ENCODE measurements around the gene S100A14. TPM values are rescaled to one million over a fixed set of nuclear protein-coding genes. Genes with fewer than 3 reads are reported as not detected.

Gene S100A14
- total and polyA plus RNA-seq, 2 of the 13 experiments (the other 11 are each of a cell fraction or from before 2014, with no cell fraction given): 1.4 to 7.7 TPM

GRCh38 chr1:153566414-153567371, 49.4 kb downstream of the S100A14 start (continued):
- TF ChIP-seq, protein P1, sequence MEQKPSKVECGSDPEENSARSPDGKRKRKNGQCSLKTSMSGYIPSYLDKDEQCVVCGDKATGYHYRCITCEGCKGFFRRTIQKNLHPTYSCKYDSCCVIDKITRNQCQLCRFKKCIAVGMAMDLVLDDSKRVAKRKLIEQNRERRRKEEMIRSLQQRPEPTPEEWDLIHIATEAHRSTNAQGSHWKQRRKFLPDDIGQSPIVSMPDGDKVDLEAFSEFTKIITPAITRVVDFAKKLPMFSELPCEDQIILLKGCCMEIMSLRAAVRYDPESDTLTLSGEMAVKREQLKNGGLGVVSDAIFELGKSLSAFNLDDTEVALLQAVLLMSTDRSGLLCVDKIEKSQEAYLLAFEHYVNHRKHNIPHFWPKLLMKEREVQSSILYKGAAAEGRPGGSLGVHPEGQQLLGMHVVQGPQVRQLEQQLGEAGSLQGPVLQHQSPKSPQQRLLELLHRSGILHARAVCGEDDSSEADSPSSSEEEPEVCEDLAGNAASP (CRISPR knock-in tag; IDR thresholded peaks at IDR 0.05; ENCODE audit: borderline replicate concordance): peak; percentile 57; the same call in 1 of the 2 replicates
- TF ChIP-seq DMAP1 (CRISPR knock-in tag; IDR thresholded peaks at IDR 0.05) (peak; percentile 50; the same call in 1 of the 2 replicates), TFAP4 (IDR thresholded peaks at IDR 0.05; ENCODE audit: borderline replicate concordance, low read depth) (peak; percentile 94), SAFB2 (CRISPR knock-in tag; IDR thresholded peaks at IDR 0.05; ENCODE audit: borderline replicate concordance, low read depth) (no peak), SOX5 (CRISPR knock-in tag; IDR thresholded peaks at IDR 0.05; ENCODE audit: borderline replicate concordance) (peak; percentile 48; the same call in 1 of the 2 replicates), RBFOX2 (IDR thresholded peaks at IDR 0.05; ENCODE audit: low read depth, low read length) (no peak), ZMYM2 (CRISPR knock-in tag; IDR thresholded peaks at IDR 0.05) (no peak), KDM6A (CRISPR knock-in tag; IDR thresholded peaks at IDR 0.05; ENCODE audit: low read depth) (peak; percentile 46; the same call in 1 of the 2 replicates), HIVEP1 (CRISPR knock-in tag; IDR thresholded peaks at IDR 0.05) (no peak), RARA (CRISPR knock-in tag; IDR thresholded peaks at IDR 0.05) (peak; percentile 68), ARHGAP35 (CRISPR knock-in tag; IDR thresholded peaks at IDR 0.05; ENCODE audit: borderline replicate concordance) (no peak), ARNTL (CRISPR knock-in tag; IDR thresholded peaks at IDR 0.05) (no peak), RCOR2 (CRISPR knock-in tag; IDR thresholded peaks at IDR 0.05) (no peak), ZSCAN12 (CRISPR knock-in tag; IDR thresholded peaks at IDR 0.05) (no peak), KAT8 (CRISPR knock-in tag; IDR thresholded peaks at IDR 0.05) (no peak), SUZ12 (IDR thresholded peaks at IDR 0.05; ENCODE audit: low read depth, low read length) (no peak)
- TF ChIP-seq, protein P2, sequence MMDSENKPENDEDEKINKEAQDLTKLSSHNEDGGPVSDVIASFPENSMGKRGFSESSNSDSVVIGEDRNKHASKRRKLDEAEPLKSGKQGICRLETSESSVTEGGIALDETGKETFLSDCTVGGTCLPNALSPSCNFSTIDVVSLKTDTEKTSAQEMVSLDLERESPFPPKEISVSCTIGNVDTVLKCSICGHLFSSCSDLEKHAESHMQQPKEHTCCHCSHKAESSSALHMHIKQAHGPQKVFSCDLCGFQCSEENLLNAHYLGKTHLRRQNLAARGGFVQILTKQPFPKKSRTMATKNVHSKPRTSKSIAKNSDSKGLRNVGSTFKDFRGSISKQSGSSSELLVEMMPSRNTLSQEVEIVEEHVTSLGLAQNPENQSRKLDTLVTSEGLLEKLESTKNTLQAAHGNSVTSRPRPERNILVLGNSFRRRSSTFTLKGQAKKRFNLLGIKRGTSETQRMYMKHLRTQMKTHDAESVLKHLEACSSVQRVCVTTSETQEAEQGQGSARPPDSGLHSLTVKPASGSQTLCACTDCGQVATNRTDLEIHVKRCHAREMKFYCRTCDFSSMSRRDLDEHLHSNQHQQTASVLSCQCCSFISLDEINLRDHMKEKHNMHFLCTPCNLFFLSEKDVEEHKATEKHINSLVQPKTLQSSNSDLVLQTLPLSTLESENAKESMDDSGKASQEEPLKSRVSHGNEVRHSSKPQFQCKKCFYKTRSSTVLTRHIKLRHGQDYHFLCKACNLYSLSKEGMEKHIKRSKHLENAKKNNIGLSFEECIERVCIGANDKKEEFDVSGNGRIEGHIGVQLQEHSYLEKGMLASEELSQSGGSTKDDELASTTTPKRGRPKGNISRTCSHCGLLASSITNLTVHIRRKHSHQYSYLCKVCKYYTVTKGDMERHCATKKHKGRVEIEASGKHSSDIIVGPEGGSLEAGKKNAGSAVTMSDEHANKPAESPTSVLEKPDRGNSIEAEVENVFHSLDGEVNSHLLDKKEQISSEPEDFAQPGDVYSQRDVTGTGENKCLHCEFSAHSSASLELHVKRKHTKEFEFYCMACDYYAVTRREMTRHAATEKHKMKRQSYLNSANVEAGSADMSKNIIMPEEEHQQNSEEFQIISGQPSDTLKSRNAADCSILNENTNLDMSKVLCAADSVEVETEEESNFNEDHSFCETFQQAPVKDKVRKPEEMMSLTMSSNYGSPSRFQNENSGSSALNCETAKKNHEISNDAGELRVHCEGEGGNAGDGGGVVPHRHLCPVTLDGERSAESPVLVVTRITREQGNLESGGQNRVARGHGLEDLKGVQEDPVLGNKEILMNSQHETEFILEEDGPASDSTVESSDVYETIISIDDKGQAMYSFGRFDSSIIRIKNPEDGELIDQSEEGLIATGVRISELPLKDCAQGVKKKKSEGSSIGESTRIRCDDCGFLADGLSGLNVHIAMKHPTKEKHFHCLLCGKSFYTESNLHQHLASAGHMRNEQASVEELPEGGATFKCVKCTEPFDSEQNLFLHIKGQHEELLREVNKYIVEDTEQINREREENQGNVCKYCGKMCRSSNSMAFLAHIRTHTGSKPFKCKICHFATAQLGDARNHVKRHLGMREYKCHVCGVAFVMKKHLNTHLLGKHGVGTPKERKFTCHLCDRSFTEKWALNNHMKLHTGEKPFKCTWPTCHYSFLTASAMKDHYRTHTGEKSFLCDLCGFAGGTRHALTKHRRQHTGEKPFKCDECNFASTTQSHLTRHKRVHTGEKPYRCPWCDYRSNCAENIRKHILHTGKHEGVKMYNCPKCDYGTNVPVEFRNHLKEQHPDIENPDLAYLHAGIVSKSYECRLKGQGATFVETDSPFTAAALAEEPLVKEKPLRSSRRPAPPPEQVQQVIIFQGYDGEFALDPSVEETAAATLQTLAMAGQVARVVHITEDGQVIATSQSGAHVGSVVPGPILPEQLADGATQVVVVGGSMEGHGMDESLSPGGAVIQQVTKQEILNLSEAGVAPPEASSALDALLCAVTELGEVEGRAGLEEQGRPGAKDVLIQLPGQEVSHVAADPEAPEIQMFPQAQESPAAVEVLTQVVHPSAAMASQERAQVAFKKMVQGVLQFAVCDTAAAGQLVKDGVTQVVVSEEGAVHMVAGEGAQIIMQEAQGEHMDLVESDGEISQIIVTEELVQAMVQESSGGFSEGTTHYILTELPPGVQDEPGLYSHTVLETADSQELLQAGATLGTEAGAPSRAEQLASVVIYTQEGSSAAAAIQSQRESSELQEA (CRISPR knock-in tag; IDR thresholded peaks at IDR 0.05; ENCODE audit: not compliant biosample characterization): no peak
- TF ChIP-seq, protein P3, sequence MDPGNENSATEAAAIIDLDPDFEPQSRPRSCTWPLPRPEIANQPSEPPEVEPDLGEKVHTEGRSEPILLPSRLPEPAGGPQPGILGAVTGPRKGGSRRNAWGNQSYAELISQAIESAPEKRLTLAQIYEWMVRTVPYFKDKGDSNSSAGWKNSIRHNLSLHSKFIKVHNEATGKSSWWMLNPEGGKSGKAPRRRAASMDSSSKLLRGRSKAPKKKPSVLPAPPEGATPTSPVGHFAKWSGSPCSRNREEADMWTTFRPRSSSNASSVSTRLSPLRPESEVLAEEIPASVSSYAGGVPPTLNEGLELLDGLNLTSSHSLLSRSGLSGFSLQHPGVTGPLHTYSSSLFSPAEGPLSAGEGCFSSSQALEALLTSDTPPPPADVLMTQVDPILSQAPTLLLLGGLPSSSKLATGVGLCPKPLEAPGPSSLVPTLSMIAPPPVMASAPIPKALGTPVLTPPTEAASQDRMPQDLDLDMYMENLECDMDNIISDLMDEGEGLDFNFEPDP (CRISPR knock-in tag; conservative IDR thresholded peaks at IDR 0.05): no peak

Data from HepG2 (cell line).